A549 (cell line): ENCODE measurements around the gene VPS18.
A peak's percentile ranks its signal among the peaks of the same experiment; 100 is the strongest.

Source experiments
- EHF ChIP-seq: fragments of 250-450 bp; sonication (Bioruptor Pico); IDR thresholded peaks from 2 replicates; pipeline ENCODE4 v1.5.0; 2020; ENCODE audit warnings: mild to moderate bottlenecking
- TF ChIP-seq, protein P1 (sequence below): fragments of >200 bp; sonication (Bioruptor Twin); formaldehyde crosslinking; IDR thresholded peaks from 3 replicates; pipeline ENCODE4 v1.5.1; 2016

DNA sequence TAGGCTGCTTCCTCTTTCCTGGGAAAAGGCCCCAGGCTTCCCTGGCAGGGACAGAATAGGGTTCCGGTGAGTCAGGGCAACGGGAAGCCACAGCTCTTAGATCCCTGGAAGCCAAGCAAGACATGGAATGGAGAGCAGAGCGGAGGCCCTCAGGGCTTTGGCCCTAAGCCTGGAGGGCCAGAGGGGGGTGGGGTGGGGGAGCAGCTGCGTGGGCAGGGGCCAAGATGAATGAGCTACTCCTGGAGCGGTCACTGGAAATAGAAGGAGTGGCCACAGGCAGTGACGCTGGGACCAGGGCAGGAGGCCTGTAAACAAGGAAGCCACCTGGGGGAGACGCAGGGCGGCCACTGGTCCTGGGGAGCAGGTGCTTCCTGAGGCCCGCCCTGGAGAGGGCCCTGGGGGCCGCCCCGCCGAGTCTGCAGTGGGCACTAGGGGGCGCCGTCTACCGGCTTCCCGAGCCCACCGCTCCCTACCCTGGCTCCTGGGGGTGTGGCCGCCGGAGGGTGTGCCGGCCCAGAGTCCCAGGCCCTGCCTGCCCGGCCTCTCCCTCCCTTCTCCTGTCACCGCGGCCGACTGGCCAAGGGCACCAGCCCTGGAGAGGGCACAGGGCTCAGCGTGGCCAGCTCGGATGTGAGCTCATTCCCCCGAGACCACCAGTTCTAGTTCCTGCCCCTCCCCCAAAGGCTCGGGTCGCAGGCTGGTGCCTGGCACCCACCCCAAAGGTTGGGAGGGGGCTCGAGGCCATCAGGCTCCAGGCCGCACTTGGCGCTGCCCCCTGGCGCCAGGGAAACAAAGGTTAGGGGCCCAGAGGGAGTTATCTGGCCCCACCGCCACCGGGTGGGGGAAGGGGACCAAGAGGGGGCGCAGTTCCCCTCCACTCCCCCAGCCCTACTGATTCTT lies 12.1 kb downstream of the VPS18 start:
- TF ChIP-seq, protein P1, sequence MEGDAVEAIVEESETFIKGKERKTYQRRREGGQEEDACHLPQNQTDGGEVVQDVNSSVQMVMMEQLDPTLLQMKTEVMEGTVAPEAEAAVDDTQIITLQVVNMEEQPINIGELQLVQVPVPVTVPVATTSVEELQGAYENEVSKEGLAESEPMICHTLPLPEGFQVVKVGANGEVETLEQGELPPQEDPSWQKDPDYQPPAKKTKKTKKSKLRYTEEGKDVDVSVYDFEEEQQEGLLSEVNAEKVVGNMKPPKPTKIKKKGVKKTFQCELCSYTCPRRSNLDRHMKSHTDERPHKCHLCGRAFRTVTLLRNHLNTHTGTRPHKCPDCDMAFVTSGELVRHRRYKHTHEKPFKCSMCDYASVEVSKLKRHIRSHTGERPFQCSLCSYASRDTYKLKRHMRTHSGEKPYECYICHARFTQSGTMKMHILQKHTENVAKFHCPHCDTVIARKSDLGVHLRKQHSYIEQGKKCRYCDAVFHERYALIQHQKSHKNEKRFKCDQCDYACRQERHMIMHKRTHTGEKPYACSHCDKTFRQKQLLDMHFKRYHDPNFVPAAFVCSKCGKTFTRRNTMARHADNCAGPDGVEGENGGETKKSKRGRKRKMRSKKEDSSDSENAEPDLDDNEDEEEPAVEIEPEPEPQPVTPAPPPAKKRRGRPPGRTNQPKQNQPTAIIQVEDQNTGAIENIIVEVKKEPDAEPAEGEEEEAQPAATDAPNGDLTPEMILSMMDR: peak; percentile 61
- no peak for TF ChIP-seq EHF (CRISPR knock-in tag)
